Activated T-helper 17 cell treated with anti-CD3 and anti-CD28 coated beads, Interleukin-2, amount 50 U/mL, for 72 hours (primary cell): ENCODE results near the gene NCF2. TPM values are rescaled to one million over a fixed set of nuclear protein-coding genes. Genes with fewer than 3 reads are reported as not detected.

Experiments
- ATAC-seq: fragments of 150-1000 bp; cut with Tn5 transposase; replicated peaks from 2 replicates; pipeline ENCODE4 v1.10.0; 2021; ENCODE audit warnings: mild to moderate bottlenecking, moderate library complexity
- H3K27ac Mint-ChIP-seq: one replicate; pipeline ENCODE4 v1.8.0; 2022; ENCODE audit warnings: mixed read lengths
- H3K27me3 Mint-ChIP-seq: one replicate; pipeline ENCODE4 v1.8.0; 2022; ENCODE audit warnings: mixed read lengths
- H3K36me3 Mint-ChIP-seq: one replicate; pipeline ENCODE4 v1.8.0; 2022; ENCODE audit warnings: low read depth, mild to moderate bottlenecking, mixed read lengths
- H3K4me1 Mint-ChIP-seq: one replicate; pipeline ENCODE4 v1.8.0; 2022; ENCODE audit warnings: mixed read lengths
- H3K4me3 Mint-ChIP-seq: one replicate; pipeline ENCODE4 v1.8.0; 2022; ENCODE audit warnings: mild to moderate bottlenecking, mixed read lengths
- H3K9me3 Mint-ChIP-seq: one replicate; pipeline ENCODE4 v1.8.0; 2022; ENCODE audit warnings: mixed read lengths
- total RNA-seq, 2 donors: library from RNA; stranded (reverse); gene quantifications; one replicate each; pipeline ENCODE4 v1.2.3, GENCODE V29; 2022

NCF2 gene
- total RNA-seq, 2 donors from 2014 or later: 4.4 to 18.7 TPM

DNA sequence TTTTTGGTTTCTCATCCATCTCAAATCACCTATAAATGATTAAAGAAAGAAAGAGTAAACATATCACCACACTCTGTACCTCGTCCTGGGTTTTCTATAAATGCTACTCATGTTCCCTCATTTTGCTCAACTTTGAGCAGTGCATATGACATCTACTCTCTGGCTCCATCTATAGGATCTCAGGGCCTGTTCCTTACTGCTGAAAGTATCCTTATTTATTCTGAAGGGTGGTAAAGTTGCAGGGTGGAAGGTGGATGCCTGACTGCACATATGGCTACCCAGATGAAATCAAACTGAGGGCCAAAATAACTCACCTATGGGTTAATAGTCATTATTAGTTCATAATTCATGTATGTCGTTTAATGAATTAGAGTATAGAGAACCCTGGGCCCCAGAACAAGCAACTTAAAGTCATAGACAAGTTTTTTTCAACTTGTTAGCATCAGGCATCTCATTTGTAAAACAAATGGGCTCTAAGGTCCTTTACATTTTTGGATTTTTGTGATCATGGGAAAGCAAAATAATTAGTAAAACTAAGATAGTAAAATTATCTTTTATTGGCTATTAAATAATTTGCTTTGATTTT is 46.5 kb downstream of the NCF2 start:
- Mint-ChIP-seq H3K27me3 (no peaks in the 10 kb centered on the region), H3K36me3 (peaks cover 95% of the 10 kb centered on the region), H3K27ac (no peak overlapping the region), H3K9me3 (no peaks in the 10 kb centered on the region), H3K4me1 (no peaks in the 10 kb centered on the region), H3K4me3 (no peak overlapping the region)
- peak; percentile 80 for ATAC-seq

DNA sequence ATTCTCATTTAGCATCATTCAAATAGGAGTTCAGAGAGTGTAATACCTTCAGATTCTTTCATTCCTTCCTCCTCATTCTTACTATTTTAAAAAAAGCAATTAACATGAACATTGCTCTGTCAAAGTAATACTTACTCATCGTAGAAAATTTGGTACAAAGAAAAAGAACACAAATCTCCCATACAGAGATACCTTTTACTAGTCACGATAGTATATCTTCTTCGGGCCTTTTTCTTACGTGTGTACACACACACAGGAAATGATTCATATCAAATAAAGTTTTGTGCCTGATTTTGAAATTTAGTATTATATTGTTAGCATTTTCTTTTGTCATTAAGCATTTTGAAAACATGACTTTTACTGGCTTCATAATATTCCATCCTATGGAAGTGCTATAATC is 52.9 kb downstream of the NCF2 start:
- no peak overlapping the region for H3K4me3 Mint-ChIP-seq
- peak; percentile 54 for ATAC-seq
- H3K9me3 Mint-ChIP-seq: no peaks in the 10 kb centered on the region
- no peaks in the 10 kb centered on the region for H3K4me1 Mint-ChIP-seq
- peak overlapping the region; percentile 85 for H3K27ac Mint-ChIP-seq
- peaks cover 97% of the 10 kb centered on the region for H3K36me3 Mint-ChIP-seq
- H3K27me3 Mint-ChIP-seq: no peaks in the 10 kb centered on the region

DNA sequence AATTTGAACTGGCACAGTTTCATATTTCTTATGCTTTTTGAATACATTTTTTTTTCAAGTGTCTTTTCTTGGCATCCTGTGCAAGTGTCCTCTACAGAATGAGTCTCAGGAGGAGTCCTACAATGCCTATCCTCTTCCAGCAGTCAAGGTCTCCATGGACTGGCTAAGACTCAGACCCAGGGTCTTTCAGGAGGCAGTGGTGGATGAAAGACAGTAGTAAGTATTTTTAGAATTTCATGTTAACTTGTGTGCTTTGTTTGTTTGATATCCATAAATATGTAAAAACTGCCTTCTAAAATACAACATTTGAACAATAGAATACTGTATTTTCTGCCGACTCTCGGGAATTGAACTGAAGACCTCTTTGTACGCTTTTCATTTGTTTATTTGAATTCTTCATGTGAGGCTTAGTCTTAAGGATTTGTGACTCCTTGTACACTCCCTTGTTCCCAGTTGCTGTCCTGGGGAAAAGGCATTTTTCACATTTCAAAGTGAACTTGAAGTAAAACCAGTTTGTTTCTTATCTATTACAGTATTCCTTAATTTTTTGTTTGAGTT is 56.6 kb downstream of the NCF2 start:
- no peak overlapping the region for H3K4me3 Mint-ChIP-seq
- ATAC-seq: no peak
- no peak overlapping the region for H3K27ac Mint-ChIP-seq
- no peaks in the 10 kb centered on the region for H3K9me3 Mint-ChIP-seq
- H3K27me3 Mint-ChIP-seq: no peaks in the 10 kb centered on the region
- no peaks in the 10 kb centered on the region for H3K4me1 Mint-ChIP-seq
- peaks cover 99% of the 10 kb centered on the region for H3K36me3 Mint-ChIP-seq

DNA sequence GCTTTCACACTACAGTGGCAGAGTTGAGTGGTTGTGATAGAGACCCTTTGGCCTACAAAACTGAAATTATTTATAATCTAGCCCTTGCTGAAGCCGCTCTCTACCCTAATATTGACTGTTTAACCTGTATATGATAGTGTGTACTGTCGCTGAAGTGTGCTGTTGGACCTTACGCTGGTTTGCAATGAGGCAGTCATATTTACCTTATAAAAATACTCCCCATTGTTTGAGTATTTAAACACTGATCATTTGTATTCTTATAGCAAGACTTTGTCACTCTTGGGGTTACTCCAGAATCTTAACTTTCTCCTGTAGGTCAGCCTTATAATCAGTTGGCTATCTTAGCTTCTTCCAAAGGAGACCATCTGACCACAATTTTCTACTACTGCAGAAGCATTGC is 61.7 kb downstream of the NCF2 start:
- no peak overlapping the region for H3K27ac Mint-ChIP-seq
- H3K4me3 Mint-ChIP-seq: no peak overlapping the region
- peaks cover 98% of the 10 kb centered on the region for H3K36me3 Mint-ChIP-seq
- H3K4me1 Mint-ChIP-seq: no peaks in the 10 kb centered on the region
- no peaks in the 10 kb centered on the region for H3K27me3 Mint-ChIP-seq
- H3K9me3 Mint-ChIP-seq: no peaks in the 10 kb centered on the region
- ATAC-seq: no peak

DNA sequence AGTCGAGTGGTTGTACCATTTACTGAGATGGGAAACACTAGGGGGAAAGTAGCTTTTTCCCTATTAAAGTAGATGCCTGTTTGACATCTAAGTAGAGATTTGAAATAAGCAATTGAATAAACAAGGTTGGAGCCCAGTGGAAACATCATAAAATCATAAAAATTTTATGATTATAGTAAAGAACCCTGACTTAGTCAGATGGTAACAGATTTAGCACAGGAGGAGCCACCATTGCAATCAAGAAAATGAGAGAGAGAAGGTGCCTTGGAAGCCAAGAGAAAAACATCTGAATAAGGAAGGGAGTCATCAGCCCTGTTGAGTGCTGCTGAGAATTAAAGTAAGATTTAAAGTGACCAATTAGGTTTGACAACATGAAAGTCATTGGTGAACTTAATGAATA is 68.2 kb downstream of the NCF2 start:
- no peaks in the 10 kb centered on the region for H3K9me3 Mint-ChIP-seq
- H3K36me3 Mint-ChIP-seq: peaks cover 94% of the 10 kb centered on the region
- peaks cover 8% of the 10 kb centered on the region for H3K4me1 Mint-ChIP-seq
- no peaks in the 10 kb centered on the region for H3K27me3 Mint-ChIP-seq
- H3K4me3 Mint-ChIP-seq: no peak overlapping the region
- peak overlapping the region; percentile 33 for H3K27ac Mint-ChIP-seq
- no peak for ATAC-seq

DNA sequence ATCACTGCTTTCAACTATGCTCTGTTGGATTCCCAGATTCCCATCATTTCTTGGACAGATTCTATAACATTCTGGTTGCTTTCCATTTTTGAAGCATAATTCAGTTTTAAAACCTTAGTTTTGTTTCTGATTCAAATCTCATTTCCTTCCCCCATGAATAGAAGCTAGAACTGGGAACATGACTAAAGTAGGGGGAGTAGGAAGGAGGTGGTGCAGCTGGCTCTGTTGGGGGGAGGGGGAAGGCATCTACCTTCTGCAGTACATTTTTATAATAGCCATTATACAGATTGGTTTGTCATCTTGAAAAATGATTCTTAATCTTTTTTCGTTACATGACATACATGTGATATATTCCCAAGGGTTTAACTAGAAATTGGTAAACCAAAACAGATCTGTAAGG is 69.9 kb downstream of the NCF2 start:
- no peaks in the 10 kb centered on the region for H3K9me3 Mint-ChIP-seq
- no peak overlapping the region for H3K4me3 Mint-ChIP-seq
- H3K27me3 Mint-ChIP-seq: no peaks in the 10 kb centered on the region
- peak overlapping the region; percentile 21 for H3K27ac Mint-ChIP-seq
- peaks cover 95% of the 10 kb centered on the region for H3K36me3 Mint-ChIP-seq
- no peak for ATAC-seq
- H3K4me1 Mint-ChIP-seq: peaks cover 8% of the 10 kb centered on the region

DNA sequence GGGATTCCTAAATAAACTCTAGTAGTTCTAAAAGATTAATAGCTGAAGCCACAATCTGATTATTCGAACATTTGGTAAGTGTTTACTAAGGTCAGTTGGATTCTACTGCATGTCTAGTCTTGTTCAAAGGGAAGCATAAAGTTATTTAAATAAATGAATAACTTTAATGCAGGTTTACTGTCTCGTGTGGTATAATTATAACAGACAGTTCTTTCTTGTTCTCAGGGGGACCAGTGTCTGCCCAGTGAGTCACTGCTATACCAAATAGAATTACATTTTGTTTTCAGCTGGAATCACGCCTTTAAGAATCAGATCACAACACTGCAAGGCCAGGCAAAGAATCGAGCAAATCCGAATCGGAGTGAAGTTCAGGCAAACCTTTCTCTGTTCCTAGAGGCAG is 72.9 kb downstream of the NCF2 start:
- Mint-ChIP-seq H3K9me3 (no peaks in the 10 kb centered on the region), H3K27me3 (no peaks in the 10 kb centered on the region), H3K27ac (no peak overlapping the region), H3K36me3 (peaks cover 86% of the 10 kb centered on the region), H3K4me1 (peaks cover 8% of the 10 kb centered on the region), H3K4me3 (no peak overlapping the region)
- ATAC-seq: no peak

DNA sequence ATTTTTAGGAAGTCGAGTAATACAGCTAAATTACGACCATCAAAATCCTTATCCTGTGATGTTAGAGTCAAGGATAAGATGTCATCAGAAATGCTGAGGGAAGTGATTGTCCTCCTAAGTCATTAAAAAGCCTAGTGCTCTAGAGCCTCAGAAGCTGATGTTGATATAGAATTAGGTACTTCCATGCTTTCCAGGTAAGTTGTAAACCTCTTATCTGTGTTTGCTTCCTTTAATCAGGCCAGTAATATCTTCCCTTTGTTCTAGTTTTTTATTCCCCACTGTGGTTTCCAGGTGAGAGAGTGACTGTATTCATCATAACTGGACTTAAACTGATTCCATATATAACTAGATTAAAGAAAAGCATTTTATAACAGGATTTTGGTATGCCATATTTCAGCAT is 73.5 kb downstream of the NCF2 start:
- Mint-ChIP-seq H3K27me3 (no peaks in the 10 kb centered on the region), H3K4me3 (no peak overlapping the region), H3K27ac (no peak overlapping the region), H3K36me3 (peaks cover 86% of the 10 kb centered on the region), H3K9me3 (no peaks in the 10 kb centered on the region), H3K4me1 (peaks cover 10% of the 10 kb centered on the region)
- ATAC-seq: no peak

DNA sequence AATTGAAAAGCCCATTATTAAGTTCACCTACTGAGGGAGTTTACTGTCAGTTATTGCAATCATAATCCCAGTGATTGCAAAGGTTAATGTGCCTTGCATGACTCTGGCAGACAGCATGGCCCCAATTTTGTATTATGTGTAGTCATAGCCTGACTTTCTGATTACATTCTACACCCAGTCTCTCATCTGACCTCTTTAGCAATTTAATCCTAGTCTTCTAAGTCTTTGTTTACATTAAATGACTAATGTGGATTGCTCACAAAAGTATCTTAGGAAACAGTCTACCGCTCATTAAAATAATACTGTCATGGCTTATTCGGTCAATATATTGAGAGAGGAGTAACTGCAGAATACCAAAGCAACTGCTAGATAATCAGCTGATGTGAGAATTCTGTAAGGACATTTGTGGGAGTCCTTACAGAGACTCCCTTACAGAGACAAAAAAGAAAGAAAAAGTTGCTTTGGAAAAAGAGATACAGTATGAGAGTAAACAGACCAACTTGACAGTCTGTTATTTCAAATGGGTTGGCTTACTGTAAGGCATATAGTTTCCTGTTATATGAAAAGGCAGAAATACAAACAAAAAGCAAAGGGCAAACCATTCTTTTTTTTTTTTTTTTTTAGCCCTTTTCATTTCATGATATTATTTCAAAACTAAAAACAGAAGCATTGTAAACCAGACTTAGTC is 75.1 kb downstream of the NCF2 start:
- Mint-ChIP-seq H3K27me3 (no peaks in the 10 kb centered on the region), H3K36me3 (peaks cover 71% of the 10 kb centered on the region), H3K4me3 (no peak overlapping the region), H3K4me1 (peaks cover 15% of the 10 kb centered on the region), H3K27ac (peak overlapping the region; percentile 39), H3K9me3 (no peaks in the 10 kb centered on the region)
- ATAC-seq: peak; percentile 63

DNA sequence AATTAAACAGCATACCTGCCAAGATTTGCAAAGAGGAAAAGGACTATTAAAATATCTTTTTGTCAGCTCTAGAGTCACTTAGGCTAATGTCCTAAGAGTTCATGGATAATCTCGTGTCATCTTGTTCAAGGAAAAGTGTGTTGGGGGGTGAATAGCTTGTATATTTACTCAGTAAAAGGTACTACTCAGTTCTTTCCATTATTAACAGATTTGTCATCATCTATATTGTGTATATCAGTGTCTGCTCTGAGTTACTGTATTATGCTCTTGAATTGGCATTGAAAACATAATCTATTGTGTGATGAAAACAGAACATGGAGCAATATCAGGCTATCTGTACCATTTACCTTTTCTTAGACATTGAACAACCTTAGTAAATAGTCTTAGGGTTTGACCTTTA is 76.0 kb downstream of the NCF2 start:
- Mint-ChIP-seq H3K4me1 (peaks cover 15% of the 10 kb centered on the region), H3K4me3 (no peak overlapping the region), H3K9me3 (no peaks in the 10 kb centered on the region), H3K27ac (no peak overlapping the region), H3K36me3 (peaks cover 61% of the 10 kb centered on the region), H3K27me3 (no peaks in the 10 kb centered on the region)
- ATAC-seq: no peak

DNA sequence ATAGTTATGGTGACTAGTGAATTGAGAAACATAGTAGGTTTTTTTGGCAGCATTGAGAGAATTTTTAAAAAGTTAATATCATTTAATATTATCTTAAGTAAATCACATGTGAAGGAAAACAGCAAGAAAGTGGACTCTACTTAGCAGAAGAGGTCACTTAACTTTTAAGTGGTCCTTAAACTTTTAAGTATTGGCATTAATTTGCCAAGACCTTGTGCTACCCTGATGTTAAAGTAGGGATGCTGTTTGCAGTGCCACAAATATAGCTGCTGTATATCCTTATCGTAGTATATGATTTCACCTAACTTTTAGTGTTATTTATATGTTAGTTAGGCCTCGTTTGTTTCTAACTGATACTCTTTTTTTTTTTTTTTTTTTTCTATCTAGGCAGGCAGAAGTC is 77.8 kb downstream of the NCF2 start:
- Mint-ChIP-seq H3K36me3 (peaks cover 44% of the 10 kb centered on the region), H3K27ac (peak overlapping the region; percentile 37), H3K4me3 (no peak overlapping the region), H3K27me3 (no peaks in the 10 kb centered on the region), H3K9me3 (no peaks in the 10 kb centered on the region), H3K4me1 (peaks cover 15% of the 10 kb centered on the region)
- no peak for ATAC-seq

DNA sequence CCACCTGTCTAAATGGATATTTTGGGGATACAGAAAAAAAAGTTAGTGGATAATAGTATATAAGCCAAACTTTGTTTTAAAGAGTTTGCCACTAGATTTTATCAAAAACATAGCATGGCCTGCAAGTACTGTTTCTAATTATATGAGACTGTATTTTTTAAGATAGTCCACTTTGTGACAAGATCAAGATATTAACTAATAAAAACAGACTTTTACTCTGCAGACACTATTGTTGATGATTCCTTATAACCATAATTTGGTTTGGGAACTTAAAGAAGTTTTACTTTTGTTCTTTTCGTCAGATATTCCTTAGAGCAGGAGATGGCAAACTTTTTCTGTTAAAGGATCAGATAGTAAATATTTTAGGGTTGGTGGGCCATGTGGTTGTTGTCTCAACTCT is 81.6 kb downstream of the NCF2 start:
- Mint-ChIP-seq H3K9me3 (no peaks in the 10 kb centered on the region), H3K36me3 (peaks cover 10% of the 10 kb centered on the region)

DNA sequence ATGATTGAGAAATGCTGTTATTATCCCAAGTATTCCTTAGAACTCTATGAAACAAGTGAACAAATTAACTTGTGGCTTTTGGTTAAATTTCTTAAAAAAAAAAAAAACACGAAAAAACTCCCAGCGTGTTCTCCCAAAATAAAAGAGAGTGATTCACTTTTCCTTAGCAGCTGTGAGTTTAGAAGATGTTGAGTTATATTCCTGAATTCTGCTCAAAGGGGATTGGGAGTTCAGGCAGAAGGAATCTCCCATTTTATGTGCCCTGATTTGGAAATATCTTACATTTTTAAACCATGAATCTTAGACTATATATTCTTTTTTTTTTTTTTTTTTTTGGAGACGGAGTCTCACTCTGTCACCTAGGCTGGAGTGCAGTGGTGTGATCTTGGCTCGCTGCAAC is 83.7 kb downstream of the NCF2 start:
- Mint-ChIP-seq H3K4me3 (no peak overlapping the region), H3K27ac (no peak overlapping the region)
- ATAC-seq: no peak

More for the DNA sequence above, 81.6 kb downstream of the NCF2 start:
- peaks cover 15% of the 10 kb centered on the region for H3K4me1 Mint-ChIP-seq
- no peak for ATAC-seq
- no peaks in the 10 kb centered on the region for H3K27me3 Mint-ChIP-seq
- no peak overlapping the region for H3K4me3 Mint-ChIP-seq
- no peak overlapping the region for H3K27ac Mint-ChIP-seq

More for the DNA sequence above, 83.7 kb downstream of the NCF2 start:
- no peaks in the 10 kb centered on the region for H3K9me3 Mint-ChIP-seq
- H3K27me3 Mint-ChIP-seq: no peaks in the 10 kb centered on the region
- H3K36me3 Mint-ChIP-seq: no peaks in the 10 kb centered on the region
- peaks cover 8% of the 10 kb centered on the region for H3K4me1 Mint-ChIP-seq
